Gastroesophageal sphincter (tissue), 4 donors: ENCODE results near the gene TAS1R1. TPM values are rescaled to one million over a fixed set of nuclear protein-coding genes. Genes with fewer than 3 reads are reported as not detected.

ENCODE experiments used
- ATAC-seq: fragments of 150-250 bp; one replicate; pipeline ENCODE4 v1.9.1; 2016; ENCODE audit warnings: mild to moderate bottlenecking, moderate library complexity
- H3K27ac ChIP-seq, 4 donors: fragments of 200-600 bp; sonication (generic) in 3 of 4; 1 replicate in 3 of 4; 2 replicates in 1 of 4; pipeline ENCODE4 v1.5.1; 2016 to 2019
- H3K27me3 ChIP-seq: fragments of 200-600 bp; sonication (generic); one replicate; pipeline ENCODE4 v1.5.1; 2019
- H3K36me3 ChIP-seq, 2 donors: fragments of 200-600 bp; sonication (generic); one replicate each; pipeline ENCODE4 v1.5.1; 2019; ENCODE audit warnings: control low read depth in 1 of 2
- H3K4me1 ChIP-seq, 3 donors: fragments of 200-600 bp; sonication (generic); 1 replicate in 2 of 3; 2 replicates in 1 of 3; pipeline ENCODE4 v1.5.1; 2016 to 2019; ENCODE audit warnings: control low read depth in 2 of 3
- H3K4me3 ChIP-seq, 2 donors: fragments of 200-600 bp; sonication (generic); one replicate each; pipeline ENCODE4 v1.5.1; 2019; ENCODE audit warnings: mild to moderate bottlenecking in 1 of 2, moderate library complexity in 1 of 2
- H3K9me3 ChIP-seq, 3 donors: fragments of 200-600 bp; sonication (generic); one replicate each; pipeline ENCODE4 v1.5.1; 2017 to 2019; ENCODE audit warnings: control low read depth in 2 of 3
- CTCF ChIP-seq, 4 experiments: fragments of 200-600 bp in 2 of 4; fragments of 450-650 bp in 2 of 4; sonication (generic) in 1 of 4; IDR thresholded peaks; one replicate each; pipeline ENCODE4 v1.5.1; 2017 to 2019; ENCODE audit warnings: antibody characterized with exemption in 4 of 4, mild to moderate bottlenecking in 2 of 4, moderate library complexity in 2 of 4
- EP300 ChIP-seq: sonication (generic); formaldehyde crosslinking; IDR thresholded peaks from one replicate; pipeline ENCODE4 v1.6.1; 2017; ENCODE audit warnings: antibody characterized with exemption, mild to moderate bottlenecking
- POLR2A ChIP-seq, 2 donors: fragments of 450-650 bp; IDR thresholded peaks; one replicate each; pipeline ENCODE4 v1.6.1; 2017; ENCODE audit warnings: antibody characterized with exemption in 2 of 2, mild to moderate bottlenecking in 2 of 2, moderate library complexity in 1 of 2
- POLR2AphosphoS5 ChIP-seq: sonication (generic); formaldehyde crosslinking; IDR thresholded peaks from one replicate; pipeline ENCODE4 v1.6.1; 2017; ENCODE audit warnings: antibody characterized with exemption
- WGBS, 2 donors: methylation state at CpG; one replicate each; pipeline ENCODE4 v1.1.5; 2018; ENCODE audit warnings: low coverage in 1 of 2; 5-methylcytosine and 5-hydroxymethylcytosine counted together
- total RNA-seq, 4 donors: library from RNA; depleted of rRNA; stranded (reverse); fragments of >200 nt; gene quantifications; one replicate each; pipeline ENCODE4 v1.1.0, GENCODE V29; 2016

The TAS1R1 gene
- total RNA-seq, 4 donors from 2014 or later: not detected

DNA sequence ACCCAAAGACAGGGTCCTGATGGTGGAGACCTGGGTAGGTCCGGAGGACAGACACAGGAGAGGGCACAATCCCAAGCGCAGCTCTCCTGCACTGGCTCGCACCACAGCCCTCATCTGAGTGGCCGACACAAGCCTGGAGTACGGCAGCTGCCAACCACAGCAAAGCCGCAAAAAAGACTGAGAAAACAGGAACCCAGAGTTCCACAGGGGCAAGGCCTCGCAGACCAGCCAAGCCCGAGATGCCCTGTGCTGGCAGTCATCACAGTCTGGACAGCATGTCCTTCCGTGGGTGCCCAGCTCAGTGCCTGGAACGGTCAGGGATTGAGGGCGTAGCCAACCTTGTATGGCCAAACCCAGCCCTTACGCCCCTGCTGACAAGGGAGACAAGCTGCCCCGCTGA lies 36.1 kb downstream of the TAS1R1 start:
- Histone ChIP-seq H3K4me1 (peaks cover 0 to 98% (median 21%) of the 10 kb centered on the region in 3 donors), H3K27me3 (no peaks in the 10 kb centered on the region), H3K9me3 (no peaks in the 10 kb centered on the region), H3K36me3 (peaks cover 0 to 95% of the 10 kb centered on the region in 2 donors), H3K27ac (peak overlapping the region in 2 of 4 donors; percentile 6 to 55), H3K4me3 (no peak overlapping the region)
- no peak for ATAC-seq
- TF ChIP-seq POLR2AphosphoS5: no peak
- no peak for TF ChIP-seq CTCF (IDR thresholded peaks at IDR 0.05)
- TF ChIP-seq POLR2A (IDR thresholded peaks at IDR 0.05): no peak
- TF ChIP-seq EP300: no peak
- whole genome bisulfite sequencing, 2 donors: no CpG with 5 or more reads among the region's 13 CpGs

- peaks cover 0 to 98% (median 22%) of the 10 kb centered on the region in 3 donors for H3K4me1 ChIP-seq
- H3K9me3 ChIP-seq: no peaks in the 10 kb centered on the region
- TF ChIP-seq CTCF (IDR thresholded peaks at IDR 0.05): no peak
- no peak for TF ChIP-seq POLR2AphosphoS5
- no peak for TF ChIP-seq EP300
- no peak for TF ChIP-seq POLR2A (IDR thresholded peaks at IDR 0.05)
- no CpG with 5 or more reads among the region's 6 CpGs for WGBS, 2 donors
- no peaks in the 10 kb centered on the region for H3K27me3 ChIP-seq
- ATAC-seq: no peak
- H3K4me3 ChIP-seq: no peak overlapping the region
- H3K27ac ChIP-seq: peak overlapping the region in 3 of 4 donors; percentile 6 to 55 (median 15)
- peaks cover 0 to 99% of the 10 kb centered on the region in 2 donors for H3K36me3 ChIP-seq
Observed at GRCh38 chr1:6591644-6592043, 36.5 kb downstream of the TAS1R1 start.

DNA sequence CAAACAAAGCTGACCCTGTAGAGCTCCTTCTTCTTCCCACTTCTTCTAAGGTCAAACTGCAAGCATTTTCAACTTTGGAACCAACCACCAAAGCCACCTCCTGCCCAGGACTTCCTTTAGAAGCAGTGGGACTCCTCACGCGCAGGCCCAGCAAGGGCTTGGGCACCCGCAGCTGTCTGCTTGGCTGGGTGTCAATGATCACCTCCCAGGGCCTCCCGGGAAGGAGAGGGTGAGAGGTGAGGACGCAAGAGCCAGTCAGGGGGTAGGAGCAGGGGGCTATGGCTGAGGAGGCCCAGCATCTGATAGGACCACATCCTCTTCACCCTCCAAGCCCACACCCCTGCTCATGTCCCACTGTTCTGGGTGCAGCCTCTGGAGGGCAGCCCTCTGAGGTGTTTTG lies 37.3 kb downstream of the TAS1R1 start:
- Histone ChIP-seq H3K4me3 (no peak overlapping the region), H3K27ac (peak overlapping the region in 2 of 4 donors; percentile 31 to 55), H3K27me3 (no peaks in the 10 kb centered on the region), H3K9me3 (no peaks in the 10 kb centered on the region), H3K4me1 (peaks cover 0 to 98% (median 23%) of the 10 kb centered on the region in 3 donors), H3K36me3 (peaks cover 0 to 100% of the 10 kb centered on the region in 2 donors)
- WGBS, 2 donors: 60% methylated on average over 3 of the region's 5 CpGs; no CpG with 5 or more reads in 1 of the 2 donors
- no peak for TF ChIP-seq EP300
- no peak for TF ChIP-seq CTCF (IDR thresholded peaks at IDR 0.05)
- TF ChIP-seq POLR2AphosphoS5: no peak
- TF ChIP-seq POLR2A (IDR thresholded peaks at IDR 0.05): no peak
- no peak for ATAC-seq

- WGBS, 2 donors: no CpG with 5 or more reads among the region's 38 CpGs
- Histone ChIP-seq H3K4me1 (peaks cover 0 to 98% (median 24%) of the 10 kb centered on the region in 3 donors), H3K9me3 (no peaks in the 10 kb centered on the region), H3K36me3 (peaks cover 0 to 100% of the 10 kb centered on the region in 2 donors), H3K27me3 (no peaks in the 10 kb centered on the region), H3K4me3 (no peak overlapping the region), H3K27ac (peak overlapping the region in 2 of 4 donors; percentile 31 to 55)
- TF ChIP-seq POLR2AphosphoS5: no peak
- TF ChIP-seq POLR2A (IDR thresholded peaks at IDR 0.05): no peak
- TF ChIP-seq CTCF (IDR thresholded peaks at IDR 0.05): no peak
- TF ChIP-seq EP300: no peak
- no peak for ATAC-seq
Observed at GRCh38 chr1:6592865-6593593, 37.9 kb downstream of the TAS1R1 start.

GRCh38 chr1:6593810-6594209 lies 38.7 kb downstream of the TAS1R1 start:
- TF ChIP-seq POLR2AphosphoS5 (no peak), CTCF (IDR thresholded peaks at IDR 0.05) (no peak), POLR2A (IDR thresholded peaks at IDR 0.05) (no peak), EP300 (no peak)
- H3K4me1 ChIP-seq: peaks cover 0 to 98% (median 30%) of the 10 kb centered on the region in 3 donors
- no peak overlapping the region for H3K4me3 ChIP-seq
- no peak for ATAC-seq
- no peaks in the 10 kb centered on the region for H3K27me3 ChIP-seq
- H3K27ac ChIP-seq: no peak overlapping the region
- 74 to 100% methylated on average over 1 to 6 of the region's 15 CpGs for WGBS, 2 donors
- H3K9me3 ChIP-seq: no peaks in the 10 kb centered on the region
- peaks cover 0 to 100% of the 10 kb centered on the region in 2 donors for H3K36me3 ChIP-seq
